ENCODE measurements around the gene DCD.

DNA sequence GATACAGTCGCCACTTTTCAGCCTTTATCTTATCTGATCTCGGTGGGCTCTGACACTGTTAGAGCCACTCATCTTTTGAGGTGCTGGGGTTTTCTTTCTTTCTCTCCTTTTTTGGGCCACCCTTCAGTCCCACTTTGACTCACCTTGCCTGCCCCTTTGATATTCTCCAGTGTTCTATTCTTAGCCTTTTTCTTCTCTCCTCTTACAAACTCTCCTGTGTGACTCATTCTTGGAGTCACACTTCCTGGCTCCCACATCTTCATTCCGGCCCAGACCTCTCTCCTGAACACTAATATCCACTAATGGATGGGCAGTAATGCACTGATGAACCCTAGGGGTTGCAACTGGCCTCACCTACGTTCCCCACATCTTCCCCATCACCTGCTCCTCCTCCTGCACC is 2.2 kb upstream of the DCD start:
- TF ChIP-seq, protein P1, sequence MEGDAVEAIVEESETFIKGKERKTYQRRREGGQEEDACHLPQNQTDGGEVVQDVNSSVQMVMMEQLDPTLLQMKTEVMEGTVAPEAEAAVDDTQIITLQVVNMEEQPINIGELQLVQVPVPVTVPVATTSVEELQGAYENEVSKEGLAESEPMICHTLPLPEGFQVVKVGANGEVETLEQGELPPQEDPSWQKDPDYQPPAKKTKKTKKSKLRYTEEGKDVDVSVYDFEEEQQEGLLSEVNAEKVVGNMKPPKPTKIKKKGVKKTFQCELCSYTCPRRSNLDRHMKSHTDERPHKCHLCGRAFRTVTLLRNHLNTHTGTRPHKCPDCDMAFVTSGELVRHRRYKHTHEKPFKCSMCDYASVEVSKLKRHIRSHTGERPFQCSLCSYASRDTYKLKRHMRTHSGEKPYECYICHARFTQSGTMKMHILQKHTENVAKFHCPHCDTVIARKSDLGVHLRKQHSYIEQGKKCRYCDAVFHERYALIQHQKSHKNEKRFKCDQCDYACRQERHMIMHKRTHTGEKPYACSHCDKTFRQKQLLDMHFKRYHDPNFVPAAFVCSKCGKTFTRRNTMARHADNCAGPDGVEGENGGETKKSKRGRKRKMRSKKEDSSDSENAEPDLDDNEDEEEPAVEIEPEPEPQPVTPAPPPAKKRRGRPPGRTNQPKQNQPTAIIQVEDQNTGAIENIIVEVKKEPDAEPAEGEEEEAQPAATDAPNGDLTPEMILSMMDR (IDR thresholded peaks at IDR 0.05; ENCODE audit: poor library complexity): no peak
- TF ChIP-seq EZH2 (IDR thresholded peaks at IDR 0.05; ENCODE audit: borderline replicate concordance): no peak

Measured in hepatocyte (in vitro differentiated cells).